Renal pelvis (tissue), 4 donors: ENCODE data around the gene PHACTR3. TPM values are rescaled to one million over a fixed set of nuclear protein-coding genes. Genes with fewer than 3 reads are reported as not detected.

Experiments used
- DNase-seq: peaks from one replicate; pipeline ENCODE4 v3.0.0-alpha.2; 2013
- polyA plus RNA-seq, 3 donors: library from polyadenylated mRNA; unstranded; fragments of 120-200 nt; gene quantifications; one replicate each; pipeline ENCODE4 v1.2.1, GENCODE V29; 2013; ENCODE audit not compliant: insufficient read length in 3 of 3

The PHACTR3 gene
- polyA plus RNA-seq, 3 donors, result 10.0 to 11.3 (median 10.2) TPM

- DNase-seq, result no peak
Measured at GRCh38 chr20:59667981-59668515, 63.7 kb downstream of the PHACTR3 start.

DNA sequence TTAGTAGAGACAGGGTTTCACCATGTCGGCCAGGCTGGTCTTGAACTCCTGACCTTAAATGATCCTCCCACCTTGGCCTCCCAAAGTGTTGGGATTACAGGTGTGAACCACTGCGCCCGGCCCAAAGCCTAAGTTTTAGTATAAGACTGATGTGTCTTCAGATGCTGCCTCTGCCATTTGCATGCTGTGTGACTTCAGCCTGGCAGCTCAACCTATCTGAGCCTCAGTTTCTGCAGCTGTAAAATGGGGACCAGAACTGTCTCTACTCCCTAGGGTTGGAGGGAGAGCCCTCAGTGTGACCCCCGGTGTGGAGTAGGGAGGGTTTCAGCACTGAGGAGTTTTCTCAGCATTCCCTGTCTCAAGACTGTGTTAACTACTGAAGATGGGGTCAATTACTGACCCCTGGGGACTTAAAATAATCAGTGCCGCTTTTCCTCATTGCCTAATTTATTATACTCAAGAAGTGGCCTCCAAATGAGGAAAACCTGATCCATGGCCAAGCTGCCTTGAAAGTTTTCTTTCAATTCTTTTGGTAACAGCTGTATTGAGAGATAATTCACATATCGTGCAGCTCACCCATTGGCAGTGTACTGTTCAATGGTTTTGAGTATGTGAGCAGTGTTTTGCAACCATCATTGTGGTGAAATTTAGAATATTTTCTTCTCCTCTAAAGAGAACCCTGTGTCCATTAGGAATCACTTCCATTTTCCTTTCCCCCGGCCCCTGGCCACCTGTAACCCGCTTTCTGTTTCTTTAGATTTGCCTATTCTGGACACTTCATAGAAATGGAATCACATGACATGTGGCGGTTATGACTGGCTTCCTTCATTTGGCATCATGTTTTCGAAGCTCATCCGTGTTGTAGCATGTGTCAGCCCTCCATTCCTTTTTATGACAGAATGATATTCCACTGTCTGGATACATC is 64.8 kb downstream of the PHACTR3 start:
- no peak for DNase-seq

DNA sequence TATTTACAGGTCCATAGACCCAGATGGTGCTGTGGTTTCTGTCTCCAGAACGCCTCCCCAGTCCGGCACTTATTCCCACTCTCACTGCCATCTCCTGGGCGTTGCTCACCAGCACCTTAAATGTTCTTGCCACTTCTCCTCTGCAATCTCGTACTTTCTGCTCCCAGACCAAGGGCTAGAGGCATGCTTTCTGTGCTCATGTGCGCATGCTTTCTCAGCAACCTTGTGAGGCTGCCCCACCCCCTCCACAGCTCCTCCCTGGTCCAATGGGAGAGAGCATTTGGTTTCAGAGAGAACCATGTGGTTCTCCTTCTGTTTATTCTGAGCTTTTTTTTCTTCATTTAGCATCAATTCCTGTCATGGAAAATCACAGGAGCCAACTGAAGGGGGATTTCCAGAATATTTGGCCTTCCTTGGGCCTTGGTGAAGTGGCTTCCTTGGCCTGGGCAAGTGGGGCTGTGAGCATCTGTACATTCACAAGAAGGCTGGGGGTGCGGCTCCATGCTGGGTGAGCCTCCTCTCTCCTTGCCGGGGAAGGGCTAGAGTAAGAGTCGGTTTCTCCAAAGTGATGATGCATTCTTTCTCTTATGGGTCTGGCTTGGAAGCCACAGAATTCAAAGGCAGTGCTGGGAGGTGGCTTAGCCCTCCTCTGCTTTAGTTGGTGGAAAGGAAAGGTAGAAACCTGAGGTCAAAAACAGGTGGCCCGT is 66.6 kb downstream of the PHACTR3 start:
- no peak for DNase-seq

- DNase-seq, result no peak
Measured at GRCh38 chr20:59671661-59672471, 67.5 kb downstream of the PHACTR3 start.

DNA sequence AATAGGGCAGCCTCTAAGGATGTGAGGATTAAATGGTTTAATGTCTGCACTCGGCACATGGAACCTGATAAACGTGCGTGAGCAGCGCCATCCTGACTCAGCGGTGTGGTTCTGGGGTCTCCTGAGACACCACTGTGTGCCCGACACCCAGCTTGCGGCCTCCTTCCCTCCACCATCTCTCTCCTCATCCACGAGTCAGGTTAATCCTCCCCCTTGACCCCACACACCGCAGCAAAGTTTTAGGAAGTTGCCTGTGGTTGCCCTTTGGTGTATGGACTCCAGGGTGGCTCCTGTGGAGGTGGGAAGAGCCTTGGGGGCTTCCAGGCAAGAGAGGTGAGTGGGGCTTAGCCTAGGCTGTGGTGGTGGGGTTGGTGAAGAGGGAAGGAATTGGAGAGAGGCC is 68.2 kb downstream of the PHACTR3 start:
- DNase-seq, result no peak

- DNase-seq, result no peak
Measured at GRCh38 chr20:59673288-59673997, 69.1 kb downstream of the PHACTR3 start.

- DNase-seq, result no peak
Measured at GRCh38 chr20:59673998-59674445, 69.7 kb downstream of the PHACTR3 start.

- DNase-seq, result no peak
Measured at GRCh38 chr20:59676126-59676850, 71.9 kb downstream of the PHACTR3 start.

- no peak for DNase-seq
Measured at GRCh38 chr20:59676851-59677182, 72.5 kb downstream of the PHACTR3 start.

GRCh38 chr20:59677586-59677985 is 73.2 kb downstream of the PHACTR3 start:
- no peak for DNase-seq

DNA sequence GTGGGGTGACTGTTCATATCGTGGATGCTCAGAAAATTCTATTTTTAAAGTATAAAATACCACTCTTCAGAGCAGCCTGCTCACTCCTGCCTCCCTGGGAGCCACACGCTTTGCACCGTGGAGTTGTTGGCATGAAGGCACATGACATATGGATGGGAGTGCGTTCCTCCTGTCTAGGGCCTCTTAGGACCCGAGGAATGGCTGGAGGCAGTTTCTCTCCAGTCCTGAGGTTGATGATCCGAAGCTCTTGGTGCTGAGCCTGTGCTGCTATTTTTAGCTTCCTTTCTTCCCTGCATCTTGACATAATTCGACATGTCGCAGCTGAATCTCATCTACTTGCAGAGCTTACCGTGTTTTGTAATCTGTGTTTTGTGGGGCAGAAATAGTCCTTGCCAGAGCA is 73.9 kb downstream of the PHACTR3 start:
- DNase-seq, result peak; percentile 11

- no peak for DNase-seq
Measured at GRCh38 chr20:59678951-59679350, 74.6 kb downstream of the PHACTR3 start.

DNA sequence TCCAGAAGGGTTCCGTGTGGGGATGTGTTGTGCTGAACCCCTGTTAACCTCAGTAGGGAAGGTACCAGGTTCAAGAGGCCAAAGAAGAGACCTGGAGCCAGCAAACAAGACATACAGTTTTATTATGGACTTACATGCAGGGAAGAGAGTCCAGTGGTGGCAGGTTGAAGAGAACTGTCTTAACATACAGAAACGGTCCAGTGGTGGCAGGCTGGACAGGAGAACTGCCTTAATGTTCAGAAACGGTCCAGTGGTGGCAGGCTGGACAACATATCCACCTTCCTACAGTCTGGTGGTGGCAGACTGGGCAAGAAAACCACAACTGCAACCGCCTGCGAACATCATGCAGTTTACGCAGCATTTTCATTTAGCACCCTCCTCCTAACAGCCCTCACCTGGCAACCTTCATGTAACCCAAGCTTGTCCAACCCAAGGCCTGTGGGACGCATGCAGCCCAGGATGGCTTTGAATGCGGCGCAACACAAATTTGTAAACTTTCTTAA is 75.9 kb downstream of the PHACTR3 start:
- no peak for DNase-seq

DNA sequence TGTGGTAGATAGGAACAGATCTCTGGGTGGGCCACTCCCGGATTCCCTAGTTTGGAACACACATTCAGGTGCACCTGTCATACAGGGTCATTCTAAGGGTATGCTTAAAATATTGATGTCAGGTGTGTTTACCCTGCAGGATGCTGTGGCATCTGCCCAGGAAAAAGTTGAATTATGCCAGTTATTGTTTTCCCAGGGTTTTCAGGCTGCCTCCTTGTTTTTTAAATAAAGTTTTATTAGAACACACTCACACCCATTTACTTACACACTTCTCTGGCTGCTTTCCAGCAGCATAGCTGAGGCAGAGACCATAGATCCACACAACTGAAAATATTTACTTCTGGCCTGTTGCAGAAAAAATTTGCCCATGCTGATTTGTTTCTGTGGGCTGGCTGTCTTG is 76.5 kb downstream of the PHACTR3 start:
- DNase-seq, result no peak

- no peak for DNase-seq
Measured at GRCh38 chr20:59682603-59683002, 78.3 kb downstream of the PHACTR3 start.

DNA sequence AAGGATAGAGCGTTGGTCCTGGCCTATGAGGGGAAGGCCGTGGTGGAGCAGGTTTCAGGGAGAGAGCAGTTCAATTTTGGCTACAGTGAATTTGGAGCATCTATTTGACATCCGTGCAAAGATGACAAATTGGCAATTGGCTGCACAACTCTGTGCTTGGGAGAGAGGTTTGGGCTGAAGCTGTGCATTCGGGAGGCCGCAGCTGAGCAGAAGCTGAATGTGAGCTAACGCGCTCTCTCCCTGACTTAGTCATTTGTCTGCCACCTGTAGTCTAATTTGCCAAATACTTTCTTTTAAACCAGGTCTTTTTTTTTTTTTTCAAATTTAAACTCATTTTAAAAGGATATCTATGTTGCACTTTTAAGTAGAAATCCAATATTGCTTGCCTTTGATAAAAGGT is 78.8 kb downstream of the PHACTR3 start:
- no peak for DNase-seq

GRCh38 chr20:59684685-59685242 is 80.4 kb downstream of the PHACTR3 start:
- no peak for DNase-seq

- DNase-seq, result no peak
Measured at GRCh38 chr20:59686404-59687346, 82.3 kb downstream of the PHACTR3 start.

GRCh38 chr20:59688356-59688755 is 84.0 kb downstream of the PHACTR3 start:
- no peak for DNase-seq
